ENCODE results near the gene PRPF40A. TPM values are rescaled to one million over a fixed set of nuclear protein-coding genes. Genes with fewer than 3 reads are reported as not detected.

Gene PRPF40A
- polyA plus RNA-seq, 4 donors: 26.4 to 88.1 (median 43.5) TPM

- no peak for DNase-seq
- H3K27ac ChIP-seq (ENCODE audit: low read depth in 1 of 3, low read length in 2 of 3): no peak overlapping the region
- no peak overlapping the region for H3K4me3 ChIP-seq (ENCODE audit: low read depth in 1 of 3, low read length in 3 of 3)
- H3K36me3 ChIP-seq (ENCODE audit: control insufficient read depth in 3 of 3, insufficient read depth in 2 of 3, low read depth in 1 of 3, low read length in 3 of 3): peaks cover 3 to 12% (median 10%) of the 10 kb centered on the region in 3 donors
- no peak for FAIRE-seq
- H3K9me3 ChIP-seq (ENCODE audit: control insufficient read depth in 2 of 2, insufficient read depth in 1 of 2, low read depth in 1 of 2, low read length in 1 of 2): no peaks in the 10 kb centered on the region
- H3K4me1 ChIP-seq (ENCODE audit: control insufficient read depth in 3 of 3, insufficient read depth in 2 of 3, low read depth in 1 of 3, low read length in 2 of 3): no peaks in the 10 kb centered on the region
- H3K27me3 ChIP-seq (ENCODE audit: control insufficient read depth in 3 of 3, insufficient read depth in 3 of 3, low read length in 3 of 3): no peaks in the 10 kb centered on the region
- WGBS, 3 donors: 49 to 69% (median 64%) methylated on average over 2 of the region's 2 CpGs
Observed at GRCh38 chr2:152710713-152711112, 6.5 kb downstream of the PRPF40A start.

- H3K4me3 ChIP-seq (ENCODE audit: low read depth in 1 of 3, low read length in 3 of 3): no peak overlapping the region
- DNase-seq (no peak), FAIRE-seq (no peak)
- H3K36me3 ChIP-seq (ENCODE audit: control insufficient read depth in 3 of 3, insufficient read depth in 2 of 3, low read depth in 1 of 3, low read length in 3 of 3): peaks cover 3 to 13% (median 12%) of the 10 kb centered on the region in 3 donors
- H3K27ac ChIP-seq (ENCODE audit: low read depth in 1 of 3, low read length in 2 of 3): no peak overlapping the region
- 93 to 97% (median 95%) methylated on average over 2 of the region's 2 CpGs for WGBS, 3 donors
- H3K4me1 ChIP-seq (ENCODE audit: control insufficient read depth in 3 of 3, insufficient read depth in 2 of 3, low read depth in 1 of 3, low read length in 2 of 3): no peaks in the 10 kb centered on the region
- H3K9me3 ChIP-seq (ENCODE audit: control insufficient read depth in 2 of 2, insufficient read depth in 1 of 2, low read depth in 1 of 2, low read length in 1 of 2): no peaks in the 10 kb centered on the region
- H3K27me3 ChIP-seq (ENCODE audit: control insufficient read depth in 3 of 3, insufficient read depth in 3 of 3, low read length in 3 of 3): no peaks in the 10 kb centered on the region
Observed at GRCh38 chr2:152708742-152709141, 8.5 kb downstream of the PRPF40A start.

GRCh38 chr2:152706477-152707021 lies 10.7 kb downstream of the PRPF40A start:
- no peaks in the 10 kb centered on the region for H3K27me3 ChIP-seq (ENCODE audit: control insufficient read depth in 3 of 3, insufficient read depth in 3 of 3, low read length in 3 of 3)
- H3K36me3 ChIP-seq (ENCODE audit: control insufficient read depth in 3 of 3, insufficient read depth in 2 of 3, low read depth in 1 of 3, low read length in 3 of 3): peaks cover 3 to 14% (median 14%) of the 10 kb centered on the region in 3 donors
- 94 to 97% (median 95%) methylated on average over 4 of the region's 4 CpGs for WGBS, 3 donors
- no peak overlapping the region for H3K27ac ChIP-seq (ENCODE audit: low read depth in 1 of 3, low read length in 2 of 3)
- peaks cover 0 to 3% (median 0%) of the 10 kb centered on the region in 3 donors for H3K4me1 ChIP-seq (ENCODE audit: control insufficient read depth in 3 of 3, insufficient read depth in 2 of 3, low read depth in 1 of 3, low read length in 2 of 3)
- FAIRE-seq (no peak), DNase-seq (no peak)
- peaks cover 0 to 6% of the 10 kb centered on the region in 2 donors for H3K9me3 ChIP-seq (ENCODE audit: control insufficient read depth in 2 of 2, insufficient read depth in 1 of 2, low read depth in 1 of 2, low read length in 1 of 2)
- no peak overlapping the region for H3K4me3 ChIP-seq (ENCODE audit: low read depth in 1 of 3, low read length in 3 of 3)

- H3K4me1 ChIP-seq (ENCODE audit: control insufficient read depth in 3 of 3, insufficient read depth in 2 of 3, low read depth in 1 of 3, low read length in 2 of 3): peaks cover 0 to 3% (median 0%) of the 10 kb centered on the region in 3 donors
- H3K27ac ChIP-seq (ENCODE audit: low read depth in 1 of 3, low read length in 2 of 3): no peak overlapping the region
- H3K36me3 ChIP-seq (ENCODE audit: control insufficient read depth in 3 of 3, insufficient read depth in 2 of 3, low read depth in 1 of 3, low read length in 3 of 3): peaks cover 0 to 13% (median 5%) of the 10 kb centered on the region in 3 donors
- no peak overlapping the region for H3K4me3 ChIP-seq (ENCODE audit: low read depth in 1 of 3, low read length in 3 of 3)
- WGBS, 3 donors: 95 to 98% (median 96%) methylated on average over 7 of the region's 7 CpGs
- peaks cover 0 to 10% of the 10 kb centered on the region in 2 donors for H3K9me3 ChIP-seq (ENCODE audit: control insufficient read depth in 2 of 2, insufficient read depth in 1 of 2, low read depth in 1 of 2, low read length in 1 of 2)
- no peak for DNase-seq
- H3K27me3 ChIP-seq (ENCODE audit: control insufficient read depth in 3 of 3, insufficient read depth in 3 of 3, low read length in 3 of 3): no peaks in the 10 kb centered on the region
- no peak for FAIRE-seq
Observed at GRCh38 chr2:152701198-152701597, 16.1 kb downstream of the PRPF40A start.

- Histone ChIP-seq H3K36me3 (ENCODE audit: control insufficient read depth in 3 of 3, insufficient read depth in 2 of 3, low read depth in 1 of 3, low read length in 3 of 3) (peaks cover 0 to 12% (median 0%) of the 10 kb centered on the region in 3 donors), H3K4me3 (ENCODE audit: low read depth in 1 of 3, low read length in 3 of 3) (no peak overlapping the region), H3K4me1 (ENCODE audit: control insufficient read depth in 3 of 3, insufficient read depth in 2 of 3, low read depth in 1 of 3, low read length in 2 of 3) (no peaks in the 10 kb centered on the region), H3K9me3 (ENCODE audit: control insufficient read depth in 2 of 2, insufficient read depth in 1 of 2, low read depth in 1 of 2, low read length in 1 of 2) (peaks cover 0 to 4% of the 10 kb centered on the region in 2 donors), H3K27me3 (ENCODE audit: control insufficient read depth in 3 of 3, insufficient read depth in 3 of 3, low read length in 3 of 3) (no peaks in the 10 kb centered on the region), H3K27ac (ENCODE audit: low read depth in 1 of 3, low read length in 2 of 3) (no peak overlapping the region)
- DNase-seq (no peak), FAIRE-seq (no peak)
- WGBS, 3 donors: 89 to 100% methylated on average over 1 of the region's 1 CpG; no CpG with 5 or more reads in 1 of the 3 donors
Observed at GRCh38 chr2:152696476-152696875, 20.8 kb downstream of the PRPF40A start.

DNA sequence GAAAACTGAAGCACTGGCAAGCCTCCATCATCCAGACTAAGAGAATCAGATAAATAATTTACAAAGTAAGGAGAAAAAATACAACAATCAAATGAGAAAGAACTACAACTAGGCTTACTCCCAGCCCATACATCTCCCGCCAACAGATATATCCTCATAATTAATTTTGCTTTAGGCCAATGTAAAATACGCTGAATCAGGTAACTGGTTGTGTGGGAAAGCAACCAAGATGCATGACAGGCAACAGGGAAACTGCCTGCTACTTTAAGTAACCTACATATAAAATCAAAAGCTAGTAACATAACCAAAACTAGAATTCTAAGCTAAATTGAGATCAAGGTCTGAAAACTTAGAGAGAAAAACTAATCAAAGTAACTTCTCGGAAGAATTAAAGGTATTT lies 21.5 kb downstream of the PRPF40A start:
- WGBS, 3 donors: 95 to 99% (median 98%) methylated on average over 3 of the region's 3 CpGs
- no peak for FAIRE-seq
- Histone ChIP-seq H3K9me3 (ENCODE audit: control insufficient read depth in 2 of 2, insufficient read depth in 1 of 2, low read depth in 1 of 2, low read length in 1 of 2) (no peaks in the 10 kb centered on the region), H3K27me3 (ENCODE audit: control insufficient read depth in 3 of 3, insufficient read depth in 3 of 3, low read length in 3 of 3) (no peaks in the 10 kb centered on the region), H3K4me1 (ENCODE audit: control insufficient read depth in 3 of 3, insufficient read depth in 2 of 3, low read depth in 1 of 3, low read length in 2 of 3) (no peaks in the 10 kb centered on the region), H3K4me3 (ENCODE audit: low read depth in 1 of 3, low read length in 3 of 3) (no peak overlapping the region), H3K36me3 (ENCODE audit: control insufficient read depth in 3 of 3, insufficient read depth in 2 of 3, low read depth in 1 of 3, low read length in 3 of 3) (peaks cover 0 to 8% (median 0%) of the 10 kb centered on the region in 3 donors), H3K27ac (ENCODE audit: low read depth in 1 of 3, low read length in 2 of 3) (no peak overlapping the region)
- DNase-seq: no peak

DNA sequence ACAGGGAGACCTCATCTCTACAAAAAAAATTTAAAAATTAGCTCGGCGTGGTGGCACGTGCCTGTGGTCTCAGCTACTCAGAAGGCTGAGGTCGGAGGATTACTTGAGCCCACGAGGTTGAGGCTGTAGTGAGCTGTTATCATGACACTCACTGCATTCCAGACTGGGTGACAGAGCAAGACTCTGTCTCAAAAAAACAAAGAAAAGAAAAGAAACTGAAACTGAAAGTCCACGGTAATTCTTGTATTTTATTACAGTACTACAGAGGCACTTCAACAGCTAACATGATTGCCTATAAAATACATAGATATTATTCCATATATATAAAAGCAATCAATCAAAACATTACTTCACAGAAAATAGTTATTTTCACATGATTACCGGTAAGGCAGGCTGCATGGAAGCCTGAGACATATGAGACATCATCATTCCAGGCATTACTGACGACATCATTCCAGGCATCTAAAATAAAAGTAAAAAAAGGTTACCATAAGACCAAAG lies 23.1 kb downstream of the PRPF40A start:
- FAIRE-seq (no peak), DNase-seq (peak; percentile 55 to 70)
- WGBS, 3 donors: 21 to 36% (median 25%) methylated on average over 8 of the region's 8 CpGs
- Histone ChIP-seq H3K36me3 (ENCODE audit: control insufficient read depth in 3 of 3, insufficient read depth in 2 of 3, low read depth in 1 of 3, low read length in 3 of 3) (peaks cover 0 to 14% (median 0%) of the 10 kb centered on the region in 3 donors), H3K27me3 (ENCODE audit: control insufficient read depth in 3 of 3, insufficient read depth in 3 of 3, low read length in 3 of 3) (no peaks in the 10 kb centered on the region), H3K4me1 (ENCODE audit: control insufficient read depth in 3 of 3, insufficient read depth in 2 of 3, low read depth in 1 of 3, low read length in 2 of 3) (no peaks in the 10 kb centered on the region), H3K9me3 (ENCODE audit: control insufficient read depth in 2 of 2, insufficient read depth in 1 of 2, low read depth in 1 of 2, low read length in 1 of 2) (no peaks in the 10 kb centered on the region), H3K27ac (ENCODE audit: low read depth in 1 of 3, low read length in 2 of 3) (peak overlapping the region in 2 of 3 donors; percentile 65 to 75), H3K4me3 (ENCODE audit: low read depth in 1 of 3, low read length in 3 of 3) (peak overlapping the region in 1 of 3 donors; percentile 19)

DNA sequence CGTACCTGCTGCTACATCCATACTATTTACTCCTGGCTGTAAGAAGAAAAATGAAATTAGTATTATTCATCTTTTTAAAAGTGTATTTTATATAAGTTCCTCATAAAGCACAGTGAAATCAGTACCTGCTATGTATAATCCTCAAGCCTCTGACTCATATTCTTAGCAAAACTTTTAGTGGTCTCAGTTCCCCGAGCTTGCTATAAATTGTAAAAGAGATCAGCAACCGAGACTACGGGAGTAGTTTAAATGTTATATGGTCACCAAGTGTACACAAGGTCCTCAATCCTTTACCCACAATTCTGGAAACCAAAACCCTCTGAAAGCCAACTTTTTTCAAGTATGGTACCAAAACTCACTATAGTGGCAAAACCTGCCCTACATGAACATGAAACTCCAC lies 24.2 kb downstream of the PRPF40A start:
- Histone ChIP-seq H3K27ac (ENCODE audit: low read depth in 1 of 3, low read length in 2 of 3) (no peak overlapping the region), H3K4me3 (ENCODE audit: low read depth in 1 of 3, low read length in 3 of 3) (no peak overlapping the region), H3K36me3 (ENCODE audit: control insufficient read depth in 3 of 3, insufficient read depth in 2 of 3, low read depth in 1 of 3, low read length in 3 of 3) (peaks cover 0 to 15% (median 0%) of the 10 kb centered on the region in 3 donors), H3K9me3 (ENCODE audit: control insufficient read depth in 2 of 2, insufficient read depth in 1 of 2, low read depth in 1 of 2, low read length in 1 of 2) (no peaks in the 10 kb centered on the region), H3K27me3 (ENCODE audit: control insufficient read depth in 3 of 3, insufficient read depth in 3 of 3, low read length in 3 of 3) (no peaks in the 10 kb centered on the region), H3K4me1 (ENCODE audit: control insufficient read depth in 3 of 3, insufficient read depth in 2 of 3, low read depth in 1 of 3, low read length in 2 of 3) (no peaks in the 10 kb centered on the region)
- WGBS, 3 donors: 72 to 86% (median 85%) methylated on average over 4 of the region's 4 CpGs
- DNase-seq (no peak), FAIRE-seq (no peak)

GRCh38 chr2:152686321-152686720 lies 30.9 kb downstream of the PRPF40A start:
- Histone ChIP-seq H3K4me1 (ENCODE audit: control insufficient read depth in 3 of 3, insufficient read depth in 2 of 3, low read depth in 1 of 3, low read length in 2 of 3) (no peaks in the 10 kb centered on the region), H3K9me3 (ENCODE audit: control insufficient read depth in 2 of 2, insufficient read depth in 1 of 2, low read depth in 1 of 2, low read length in 1 of 2) (no peaks in the 10 kb centered on the region), H3K27me3 (ENCODE audit: control insufficient read depth in 3 of 3, insufficient read depth in 3 of 3, low read length in 3 of 3) (no peaks in the 10 kb centered on the region), H3K4me3 (ENCODE audit: low read depth in 1 of 3, low read length in 3 of 3) (no peak overlapping the region), H3K36me3 (ENCODE audit: control insufficient read depth in 3 of 3, insufficient read depth in 2 of 3, low read depth in 1 of 3, low read length in 3 of 3) (peaks cover 0 to 15% (median 0%) of the 10 kb centered on the region in 3 donors), H3K27ac (ENCODE audit: low read depth in 1 of 3, low read length in 2 of 3) (no peak overlapping the region)
- FAIRE-seq (no peak), DNase-seq (no peak)

Data from small intestine (tissue), 7 donors.